HepG2 (cell line): ENCODE data around the gene CDK18. TPM values are rescaled to one million over a fixed set of nuclear protein-coding genes. Genes with fewer than 3 reads are reported as not detected.

Experiments used
- ATAC-seq: fragments of 200-7000 bp; cut with Tn5 transposase; 3 replicates; pipeline ENCODE4 v1.9.1; 2020; ENCODE audit warnings: mild to moderate bottlenecking, moderate library complexity
- BruUV-seq: library from RNA; stranded (reverse); fragments of 400-500 nt; replicated peaks from 2 replicates; lab custom pipeline; 2021; lab: Mats Ljungman, UMichigan
- CTCF ChIA-PET: fragments of 300-600 bp; formaldehyde crosslinking; extraction: SDS; loops from one replicate; lab custom pipeline; 2021; ENCODE audit warnings: low total read pairs, inconsistent platforms, low intra/inter-chr PET ratio; lab: Yijun Ruan, JAX
- POLR2A ChIA-PET: fragments of 350-600 bp; sonication (Branson Sonifier 250); formaldehyde crosslinking; loops from one replicate; lab custom pipeline; 2020; ENCODE audit warnings: antibody characterized with exemption, inconsistent platforms; lab: Yijun Ruan, JAX
- DNase-seq: peaks from one replicate; pipeline ENCODE4 v3.0.0-alpha.2; 2015; ENCODE audit warnings: low spot score
- FAIRE-seq: peaks from 3 replicates; lab custom pipeline; 2011; peaks lifted over from hg19 to GRCh38; lab: Jason Lieb, UNC
- H2AFZ ChIP-seq: one replicate; pipeline ENCODE4 v1.6.1; 2011; ENCODE audit warnings: low read length, inconsistent platforms
- H3K27ac ChIP-seq: fragments of 300-600 bp; 3 replicates; pipeline ENCODE4 v1.8.0; 2011; ENCODE audit warnings: mixed run types, mild to moderate bottlenecking, mixed read lengths, low read length, inconsistent platforms; ENCODE audit not compliant: insufficient read depth; ENCODE audit errors: extremely low read length
- H3K27me3 ChIP-seq, 2 experiments: fragments of 200-600 bp in 1 of 2; 2 replicates in 1 of 2; 3 replicates in 1 of 2; pipeline versions ENCODE4 v1.6.0 to v1.8.0; 2011; ENCODE audit warnings: low read length in 2 of 2, mild to moderate bottlenecking in 2 of 2, moderate library complexity in 2 of 2, inconsistent platforms in 1 of 2; ENCODE audit not compliant: insufficient read depth in 2 of 2, control insufficient read depth in 1 of 2
- H3K36me3 ChIP-seq, 2 experiments: fragments of 200-600 bp in 1 of 2; replicated peaks in 1 of 2; 2 replicates in 1 of 2; 3 replicates in 1 of 2; pipeline versions ENCODE4 v1.5.1 to v1.8.0; 2011; ENCODE audit warnings: low read length in 2 of 2, inconsistent platforms in 1 of 2; ENCODE audit not compliant: insufficient read depth in 2 of 2, control insufficient read depth in 1 of 2
- H3K4me1 ChIP-seq: 2 replicates; pipeline ENCODE4 v1.5.1; 2012; ENCODE audit warnings: low read length, inconsistent platforms; ENCODE audit not compliant: insufficient read depth
- H3K4me2 ChIP-seq: 2 replicates; pipeline ENCODE4 v1.6.0; 2011; ENCODE audit warnings: low read depth, low read length, inconsistent platforms
- H3K4me3 ChIP-seq, 3 experiments: fragments of 200-600 bp in 1 of 3; sonication (generic), shearing (Covaris generic) in 1 of 3; replicated peaks in 1 of 3; 2 replicates each; pipeline ENCODE4 v1.5.1; 2011 to 2016; ENCODE audit warnings: low read length in 3 of 3, inconsistent platforms in 2 of 3, low read depth in 2 of 3, mild to moderate bottlenecking in 2 of 3, control low read depth in 1 of 3, mixed read lengths in 1 of 3; ENCODE audit not compliant: insufficient read depth in 1 of 3
- H3K79me2 ChIP-seq: one replicate; pipeline ENCODE4 v1.6.1; 2011; ENCODE audit warnings: low read length, inconsistent platforms; ENCODE audit not compliant: insufficient read depth
- H3K9ac ChIP-seq: 2 replicates; pipeline ENCODE4 v1.6.0; 2011; ENCODE audit warnings: mild to moderate bottlenecking, low read depth, low read length, inconsistent platforms; ENCODE audit not compliant: insufficient read depth
- H3K9me3 ChIP-seq: 2 replicates; pipeline ENCODE4 v1.5.1; 2012; ENCODE audit warnings: mild to moderate bottlenecking, low read length
- H4K20me1 ChIP-seq: 2 replicates; pipeline ENCODE4 v1.6.0; 2011; ENCODE audit warnings: inconsistent platforms, mild to moderate bottlenecking, low read length, moderate library complexity; ENCODE audit not compliant: insufficient read depth
- KLF11 ChIP-seq: IDR thresholded peaks from 2 replicates; pipeline ENCODE4 v1.6.1; 2016; ENCODE audit warnings: missing compliant biosample characterization
- MBNL3 ChIP-seq: fragments of 250-450 bp; sonication (Bioruptor Pico); conservative IDR thresholded peaks from 2 replicates; pipeline ENCODE4 v1.8.0; 2022; ENCODE audit warnings: mild to moderate bottlenecking, inconsistent platforms
- NONO ChIP-seq, 2 experiments: fragments of 450-650 bp in 1 of 2; sonication (generic) in 1 of 2; formaldehyde crosslinking in 1 of 2; IDR thresholded peaks in 1 of 2; conservative IDR thresholded peaks in 1 of 2; 2 replicates each; pipeline versions ENCODE4 v1.6.1 to v1.8.0; 2017 to 2022; ENCODE audit warnings: mild to moderate bottlenecking in 1 of 2, missing genetic modification reagents in 1 of 2, moderate library complexity in 1 of 2
- SP5 ChIP-seq: IDR thresholded peaks from 2 replicates; pipeline ENCODE4 v1.6.1; 2016; ENCODE audit warnings: low read depth, borderline replicate concordance
- TMF1 ChIP-seq: sonication (generic); formaldehyde crosslinking; IDR thresholded peaks from 2 replicates; pipeline ENCODE4 v1.8.1; 2022; ENCODE audit warnings: low read depth, missing genetic modification reagents
- TOE1 ChIP-seq: sonication (generic); formaldehyde crosslinking; IDR thresholded peaks from 2 replicates; pipeline ENCODE4 v1.4.0; 2020; ENCODE audit warnings: mild to moderate bottlenecking, missing genetic modification reagents
- U2AF1 ChIP-seq: fragments of 200-400 bp; formaldehyde crosslinking; optimal IDR thresholded peaks from 2 replicates; pipeline ENCODE3; 2017; ENCODE audit warnings: mild to moderate bottlenecking, low read depth, low read length
- ZNF546 ChIP-seq: sonication (generic); formaldehyde crosslinking; conservative IDR thresholded peaks from 2 replicates; pipeline ENCODE4 v1.8.1; 2023; ENCODE audit warnings: mild to moderate bottlenecking, missing genetic modification reagents
- whole genome bisulfite sequencing: methylation state at CpG from one replicate; pipeline ENCODE4 v1.1.6; 2017; ENCODE audit warnings: low lambda C conversion rate; 5-methylcytosine and 5-hydroxymethylcytosine counted together
- in situ Hi-C: cut with HindIII; loops from 2 replicates; pipeline ENCODE4 v1.10.0; 2017; ENCODE audit warnings: low pct_unique_long_range_greater_than_20kb; ENCODE audit not compliant: extremely low pct_ligation_motif_present
- intact Hi-C: fragments of 100-400 bp; cut with micrococcal nuclease; formaldehyde crosslinking; loops from one replicate; pipeline ENCODE4 v1.10.0; 2022; ENCODE audit not compliant: unreplicated experiment
- polyA plus RNA-seq, 8 experiments: library from polyadenylated mRNA; depleted of rRNA in 3 of 8; stranded (reverse) in 7 of 8; unstranded in 1 of 8; fragments of >200 nt; fragmentation: Illumina TruSeq in 4 of 8; extraction: Trizol in 4 of 8; gene quantifications; 2 replicates each; pipeline versions ENCODE4 v1.2.1 to v1.2.3, GENCODE V29; 2011 to 2016; ENCODE audit warnings: low read depth in 4 of 8, missing spikeins in 1 of 8, mixed read lengths in 1 of 8; ENCODE audit not compliant: insufficient read depth in 1 of 8
- total RNA-seq, 5 experiments: library from RNA; depleted of rRNA; stranded (reverse); fragments of >200 nt; fragmentation: Illumina TruSeq; extraction: Trizol; gene quantifications; 2 replicates each; pipeline ENCODE4 v1.2.3, GENCODE V29; 2016; ENCODE audit warnings: low read depth in 1 of 5
- TF ChIP-seq, protein P1 (sequence below): sonication (generic); formaldehyde crosslinking; IDR thresholded peaks from 2 replicates; pipeline ENCODE4 v1.4.0; 2020; ENCODE audit warnings: missing genetic modification reagents, borderline replicate concordance
- TF ChIP-seq, protein P2 (sequence below), 2 experiments: fragments of 450-650 bp in 1 of 2; sonication (generic) in 1 of 2; formaldehyde crosslinking in 1 of 2; IDR thresholded peaks; 2 replicates each; pipeline versions ENCODE4 v1.6.1 to v1.8.0; 2016 to 2022; ENCODE audit warnings: antibody characterized with exemption in 1 of 2, mild to moderate bottlenecking in 1 of 2, missing genetic modification reagents in 1 of 2

The CDK18 gene
- total and polyA plus RNA-seq, 2 of the 13 experiments (the other 11 are each of a cell fraction or from before 2014, with no cell fraction given): 6.4 to 38.8 TPM

- TF ChIP-seq U2AF1 (no peak), NONO (IDR thresholded peaks at IDR 0.05) (no peak), NONO (CRISPR knock-in tag; conservative IDR thresholded peaks at IDR 0.05) (peak; percentile 77), TOE1 (CRISPR knock-in tag) (no peak), ZNF546 (CRISPR knock-in tag) (no peak), MBNL3 (CRISPR knock-in tag) (no peak), KLF11 (CRISPR knock-in tag) (0 out of 2 replicates have a peak, but pooled peaks have one; percentile 26), TMF1 (CRISPR knock-in tag) (no peak)
- TF ChIP-seq, protein P1, sequence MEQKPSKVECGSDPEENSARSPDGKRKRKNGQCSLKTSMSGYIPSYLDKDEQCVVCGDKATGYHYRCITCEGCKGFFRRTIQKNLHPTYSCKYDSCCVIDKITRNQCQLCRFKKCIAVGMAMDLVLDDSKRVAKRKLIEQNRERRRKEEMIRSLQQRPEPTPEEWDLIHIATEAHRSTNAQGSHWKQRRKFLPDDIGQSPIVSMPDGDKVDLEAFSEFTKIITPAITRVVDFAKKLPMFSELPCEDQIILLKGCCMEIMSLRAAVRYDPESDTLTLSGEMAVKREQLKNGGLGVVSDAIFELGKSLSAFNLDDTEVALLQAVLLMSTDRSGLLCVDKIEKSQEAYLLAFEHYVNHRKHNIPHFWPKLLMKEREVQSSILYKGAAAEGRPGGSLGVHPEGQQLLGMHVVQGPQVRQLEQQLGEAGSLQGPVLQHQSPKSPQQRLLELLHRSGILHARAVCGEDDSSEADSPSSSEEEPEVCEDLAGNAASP (CRISPR knock-in tag): peak; percentile 67; the same call in 1 of the 2 replicates
Observed at GRCh38 chr1:205484985-205485967, 19.2 kb upstream of the CDK18 start (continued).

GRCh38 chr1:205486258-205486657 lies 18.2 kb upstream of the CDK18 start:
- in situ Hi-C loops: loop anchor here (5.0 kb wide), 2 partner anchors 36 to 89 kb away; no protein-coding TSS in a partner anchor
- Histone ChIP-seq H3K4me2 (no peak overlapping the region), H3K4me3 (no peak overlapping the region), H3K9ac (no peak overlapping the region), H3K4me1 (peaks cover 30% of the 10 kb centered on the region), H4K20me1 (no peaks in the 10 kb centered on the region), H3K79me2 (no peaks in the 10 kb centered on the region), H3K27ac (no peak overlapping the region), H3K36me3 (no peaks in the 10 kb centered on the region), H2AFZ (no peak overlapping the region), H3K9me3 (no peaks in the 10 kb centered on the region), H3K27me3 (peaks cover 7 to 22% of the 10 kb centered on the region in 2 experiments; a peak in 3 of 5 replicates)
- FAIRE-seq (no peak), DNase-seq (no peak), ATAC-seq (no peak)
- no peak for TF ChIP-seq SP5
- TF ChIP-seq, protein P2, sequence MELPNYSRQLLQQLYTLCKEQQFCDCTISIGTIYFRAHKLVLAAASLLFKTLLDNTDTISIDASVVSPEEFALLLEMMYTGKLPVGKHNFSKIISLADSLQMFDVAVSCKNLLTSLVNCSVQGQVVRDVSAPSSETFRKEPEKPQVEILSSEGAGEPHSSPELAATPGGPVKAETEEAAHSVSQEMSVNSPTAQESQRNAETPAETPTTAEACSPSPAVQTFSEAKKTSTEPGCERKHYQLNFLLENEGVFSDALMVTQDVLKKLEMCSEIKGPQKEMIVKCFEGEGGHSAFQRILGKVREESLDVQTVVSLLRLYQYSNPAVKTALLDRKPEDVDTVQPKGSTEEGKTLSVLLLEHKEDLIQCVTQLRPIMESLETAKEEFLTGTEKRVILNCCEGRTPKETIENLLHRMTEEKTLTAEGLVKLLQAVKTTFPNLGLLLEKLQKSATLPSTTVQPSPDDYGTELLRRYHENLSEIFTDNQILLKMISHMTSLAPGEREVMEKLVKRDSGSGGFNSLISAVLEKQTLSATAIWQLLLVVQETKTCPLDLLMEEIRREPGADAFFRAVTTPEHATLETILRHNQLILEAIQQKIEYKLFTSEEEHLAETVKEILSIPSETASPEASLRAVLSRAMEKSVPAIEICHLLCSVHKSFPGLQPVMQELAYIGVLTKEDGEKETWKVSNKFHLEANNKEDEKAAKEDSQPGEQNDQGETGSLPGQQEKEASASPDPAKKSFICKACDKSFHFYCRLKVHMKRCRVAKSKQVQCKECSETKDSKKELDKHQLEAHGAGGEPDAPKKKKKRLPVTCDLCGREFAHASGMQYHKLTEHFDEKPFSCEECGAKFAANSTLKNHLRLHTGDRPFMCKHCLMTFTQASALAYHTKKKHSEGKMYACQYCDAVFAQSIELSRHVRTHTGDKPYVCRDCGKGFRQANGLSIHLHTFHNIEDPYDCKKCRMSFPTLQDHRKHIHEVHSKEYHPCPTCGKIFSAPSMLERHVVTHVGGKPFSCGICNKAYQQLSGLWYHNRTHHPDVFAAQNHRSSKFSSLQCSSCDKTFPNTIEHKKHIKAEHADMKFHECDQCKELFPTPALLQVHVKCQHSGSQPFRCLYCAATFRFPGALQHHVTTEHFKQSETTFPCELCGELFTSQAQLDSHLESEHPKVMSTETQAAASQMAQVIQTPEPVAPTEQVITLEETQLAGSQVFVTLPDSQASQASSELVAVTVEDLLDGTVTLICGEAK (IDR thresholded peaks at IDR 0.05): no peak
- TF ChIP-seq, protein P2 (CRISPR knock-in tag; IDR thresholded peaks at IDR 0.05): peak; percentile 80
- CTCF ChIA-PET: interaction anchor here (1.1 to 6.3 kb wide), 6 partner anchors 38 to 151 kb away, joined by 4 to 86 read pairs (median 19); no protein-coding TSS in a partner anchor
- POLR2A ChIA-PET: no interaction called here
- 63% methylated on average over 6 of the region's 6 CpGs for WGBS
- intact Hi-C loops: loop anchor here (5.0 kb wide), 1 partner anchor 149 kb away; no protein-coding TSS in a partner anchor
- BruUV-seq: no TSS peak
